HL-60 (cell line): ENCODE results near the gene MGAT5B.

Source experiments
- DNase-seq, 2 experiments: peaks; one replicate each; pipeline ENCODE4 v3.0.0-alpha.2; 2010 to 2020; ENCODE audit warnings: low read depth in 1 of 2, low spot score in 1 of 2
- H3K27ac ChIP-seq: fragments of 250-450 bp; sonication (Bioruptor Pico); replicated peaks from 2 replicates; pipeline ENCODE4 v1.5.1; 2020; ENCODE audit warnings: mild to moderate bottlenecking, moderate library complexity
- H3K27me3 ChIP-seq: fragments of 250-450 bp; sonication (Bioruptor Pico); 2 replicates; pipeline ENCODE4 v1.5.1; 2021; ENCODE audit warnings: mild to moderate bottlenecking, moderate library complexity; ENCODE audit not compliant: insufficient read depth, poor library complexity, severe bottlenecking
- H3K4me3 ChIP-seq: replicated peaks from 2 replicates; pipeline ENCODE4 v1.5.1; 2011; ENCODE audit warnings: mild to moderate bottlenecking, control low read depth, low read length; ENCODE audit not compliant: insufficient read depth
- GABPA ChIP-seq: IDR thresholded peaks from 2 replicates; pipeline ENCODE4 v1.6.1; 2012; ENCODE audit warnings: low read depth
- POLR2AphosphoS5 ChIP-seq: IDR thresholded peaks from 2 replicates; pipeline ENCODE4 v1.6.1; 2012; ENCODE audit warnings: low read depth
- SPI1 ChIP-seq: IDR thresholded peaks from 2 replicates; pipeline ENCODE4 v1.6.1; 2012; ENCODE audit warnings: low read depth, mild to moderate bottlenecking, borderline replicate concordance
- TF ChIP-seq, protein P1 (sequence below): IDR thresholded peaks from 2 replicates; pipeline ENCODE4 v1.6.1; 2012; ENCODE audit warnings: low read depth; ENCODE audit not compliant: insufficient replicate concordance
- TF ChIP-seq, protein P2 (sequence below): IDR thresholded peaks from one replicate; pipeline ENCODE4 v1.5.1; 2011; ENCODE audit warnings: low read length, control low read depth, inconsistent platforms; ENCODE audit not compliant: insufficient read depth

Gene MGAT5B

DNA sequence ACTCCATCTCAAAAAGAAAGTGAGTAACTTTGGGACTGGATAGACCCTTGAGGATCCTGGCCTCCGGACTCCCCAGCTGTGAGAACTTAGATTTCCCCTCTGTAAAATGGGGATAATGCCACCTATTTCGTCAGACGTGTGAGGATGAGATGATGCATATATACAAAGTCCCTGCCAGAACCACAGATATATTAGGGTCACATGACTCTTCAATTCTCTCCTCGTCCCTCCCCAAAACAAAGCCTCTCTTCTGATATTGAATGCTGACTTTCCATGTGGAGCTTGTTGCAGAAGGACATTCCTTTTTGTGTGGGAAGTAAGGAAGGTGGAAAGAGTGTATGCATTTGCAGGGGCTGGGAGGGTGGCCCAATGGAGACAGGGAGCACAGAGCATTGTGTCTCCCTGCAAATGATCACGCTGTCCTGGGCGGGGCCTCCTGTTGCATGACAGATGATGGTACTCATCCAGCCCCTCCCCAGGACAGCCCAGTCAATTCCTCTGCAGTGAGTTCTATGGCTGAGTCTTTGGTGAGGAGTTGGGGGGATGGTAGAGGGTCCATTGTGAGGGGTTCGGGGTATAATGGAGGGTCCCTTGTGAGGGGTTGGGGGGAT lies 35.1 kb upstream of the MGAT5B start:
- DNase-seq, result no peak
- H3K27ac ChIP-seq, result no peak overlapping the region
- peaks cover 8% of the 10 kb centered on the region for H3K27me3 ChIP-seq
- H3K4me3 ChIP-seq, result no peak overlapping the region
- TF ChIP-seq SPI1, result no peak
- TF ChIP-seq, protein P1, sequence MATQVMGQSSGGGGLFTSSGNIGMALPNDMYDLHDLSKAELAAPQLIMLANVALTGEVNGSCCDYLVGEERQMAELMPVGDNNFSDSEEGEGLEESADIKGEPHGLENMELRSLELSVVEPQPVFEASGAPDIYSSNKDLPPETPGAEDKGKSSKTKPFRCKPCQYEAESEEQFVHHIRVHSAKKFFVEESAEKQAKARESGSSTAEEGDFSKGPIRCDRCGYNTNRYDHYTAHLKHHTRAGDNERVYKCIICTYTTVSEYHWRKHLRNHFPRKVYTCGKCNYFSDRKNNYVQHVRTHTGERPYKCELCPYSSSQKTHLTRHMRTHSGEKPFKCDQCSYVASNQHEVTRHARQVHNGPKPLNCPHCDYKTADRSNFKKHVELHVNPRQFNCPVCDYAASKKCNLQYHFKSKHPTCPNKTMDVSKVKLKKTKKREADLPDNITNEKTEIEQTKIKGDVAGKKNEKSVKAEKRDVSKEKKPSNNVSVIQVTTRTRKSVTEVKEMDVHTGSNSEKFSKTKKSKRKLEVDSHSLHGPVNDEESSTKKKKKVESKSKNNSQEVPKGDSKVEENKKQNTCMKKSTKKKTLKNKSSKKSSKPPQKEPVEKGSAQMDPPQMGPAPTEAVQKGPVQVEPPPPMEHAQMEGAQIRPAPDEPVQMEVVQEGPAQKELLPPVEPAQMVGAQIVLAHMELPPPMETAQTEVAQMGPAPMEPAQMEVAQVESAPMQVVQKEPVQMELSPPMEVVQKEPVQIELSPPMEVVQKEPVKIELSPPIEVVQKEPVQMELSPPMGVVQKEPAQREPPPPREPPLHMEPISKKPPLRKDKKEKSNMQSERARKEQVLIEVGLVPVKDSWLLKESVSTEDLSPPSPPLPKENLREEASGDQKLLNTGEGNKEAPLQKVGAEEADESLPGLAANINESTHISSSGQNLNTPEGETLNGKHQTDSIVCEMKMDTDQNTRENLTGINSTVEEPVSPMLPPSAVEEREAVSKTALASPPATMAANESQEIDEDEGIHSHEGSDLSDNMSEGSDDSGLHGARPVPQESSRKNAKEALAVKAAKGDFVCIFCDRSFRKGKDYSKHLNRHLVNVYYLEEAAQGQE, result no peak
- TF ChIP-seq GABPA, result no peak
- no peak for TF ChIP-seq POLR2AphosphoS5
- TF ChIP-seq, protein P2, sequence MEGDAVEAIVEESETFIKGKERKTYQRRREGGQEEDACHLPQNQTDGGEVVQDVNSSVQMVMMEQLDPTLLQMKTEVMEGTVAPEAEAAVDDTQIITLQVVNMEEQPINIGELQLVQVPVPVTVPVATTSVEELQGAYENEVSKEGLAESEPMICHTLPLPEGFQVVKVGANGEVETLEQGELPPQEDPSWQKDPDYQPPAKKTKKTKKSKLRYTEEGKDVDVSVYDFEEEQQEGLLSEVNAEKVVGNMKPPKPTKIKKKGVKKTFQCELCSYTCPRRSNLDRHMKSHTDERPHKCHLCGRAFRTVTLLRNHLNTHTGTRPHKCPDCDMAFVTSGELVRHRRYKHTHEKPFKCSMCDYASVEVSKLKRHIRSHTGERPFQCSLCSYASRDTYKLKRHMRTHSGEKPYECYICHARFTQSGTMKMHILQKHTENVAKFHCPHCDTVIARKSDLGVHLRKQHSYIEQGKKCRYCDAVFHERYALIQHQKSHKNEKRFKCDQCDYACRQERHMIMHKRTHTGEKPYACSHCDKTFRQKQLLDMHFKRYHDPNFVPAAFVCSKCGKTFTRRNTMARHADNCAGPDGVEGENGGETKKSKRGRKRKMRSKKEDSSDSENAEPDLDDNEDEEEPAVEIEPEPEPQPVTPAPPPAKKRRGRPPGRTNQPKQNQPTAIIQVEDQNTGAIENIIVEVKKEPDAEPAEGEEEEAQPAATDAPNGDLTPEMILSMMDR, result no peak

DNA sequence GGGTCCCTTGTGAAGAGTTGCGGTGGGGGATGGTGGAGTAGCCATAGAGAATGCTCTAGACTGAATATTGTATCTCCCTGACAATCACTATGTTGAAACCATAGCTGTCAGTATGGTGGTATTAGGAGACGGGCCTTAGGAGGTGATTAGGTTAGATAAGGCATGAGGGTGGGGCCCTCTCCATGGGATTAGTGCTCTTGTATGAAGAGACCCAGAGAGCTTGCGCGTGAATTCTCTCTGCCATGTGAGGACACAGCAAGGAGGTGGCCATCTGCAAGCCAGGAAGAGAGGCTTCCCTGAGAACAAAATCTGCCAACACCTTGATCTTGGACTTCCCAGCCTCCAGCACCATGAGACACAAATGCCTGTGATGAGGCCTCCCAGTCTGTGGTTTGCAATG lies 34.5 kb upstream of the MGAT5B start:
- no peak for TF ChIP-seq SPI1
- TF ChIP-seq, protein P2, result no peak
- no peak for TF ChIP-seq POLR2AphosphoS5
- TF ChIP-seq, protein P1, result no peak
- no peak for TF ChIP-seq GABPA

DNA sequence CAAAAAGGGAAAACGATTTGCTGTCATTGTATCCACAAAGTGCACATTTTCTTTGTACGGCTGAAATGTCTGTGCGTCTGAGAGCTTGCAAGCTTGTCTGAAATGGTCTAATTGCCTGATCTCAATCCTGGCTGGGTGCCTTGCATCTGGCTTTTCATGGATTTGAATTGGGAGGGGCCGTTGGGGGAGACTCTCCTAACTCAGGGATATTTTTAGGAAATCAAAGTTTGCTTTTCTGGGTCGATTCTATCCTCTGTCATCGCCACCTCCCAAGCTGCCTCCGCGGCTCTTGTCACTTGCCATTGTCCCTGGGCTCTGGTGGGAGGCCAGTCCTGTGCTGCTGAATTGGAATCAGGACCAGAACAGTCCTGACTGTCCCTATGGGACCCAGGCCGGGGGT lies 33.3 kb upstream of the MGAT5B start:
- TF ChIP-seq GABPA (no peak), POLR2AphosphoS5 (no peak), SPI1 (no peak)
- TF ChIP-seq, protein P2, result no peak
- TF ChIP-seq, protein P1, result no peak
- no peak overlapping the region for H3K4me3 ChIP-seq
- no peak overlapping the region for H3K27ac ChIP-seq
- peaks cover 11% of the 10 kb centered on the region for H3K27me3 ChIP-seq
- DNase-seq, result no peak

More for the DNA sequence above, 34.5 kb upstream of the MGAT5B start:
- peaks cover 9% of the 10 kb centered on the region for H3K27me3 ChIP-seq
- no peak for DNase-seq
- H3K4me3 ChIP-seq, result no peak overlapping the region
- H3K27ac ChIP-seq, result no peak overlapping the region
